Gastrocnemius medialis (tissue), 4 donors: ENCODE measurements around the gene CHST11. TPM values are rescaled to one million over a fixed set of nuclear protein-coding genes. Genes with fewer than 3 reads are reported as not detected.

Experiments
- ATAC-seq, 2 donors: fragments of 150-250 bp; one replicate each; pipeline ENCODE4 v1.9.1; 2016
- DNase-seq, 2 donors: peaks; one replicate each; pipeline ENCODE4 v3.0.0-alpha.2; 2019
- H3K27ac ChIP-seq, 4 donors: fragments of 200-600 bp; sonication (generic); 1 replicate in 1 of 4; 2 replicates in 3 of 4; pipeline ENCODE4 v1.5.1; 2016 to 2018; ENCODE audit warnings: mild to moderate bottlenecking in 2 of 4, moderate library complexity in 1 of 4
- H3K27me3 ChIP-seq, 3 donors: fragments of 200-600 bp; sonication (generic) in 2 of 3; 1 replicate in 1 of 3; 2 replicates in 2 of 3; pipeline versions ENCODE4 v1.5.1 to v1.6.0; 2016 to 2019; ENCODE audit warnings: mild to moderate bottlenecking in 1 of 3, moderate library complexity in 1 of 3
- H3K36me3 ChIP-seq, 2 donors: fragments of 200-600 bp; sonication (generic) in 1 of 2; one replicate each; pipeline ENCODE4 v1.5.1; 2017 to 2018
- H3K4me1 ChIP-seq, 2 donors: fragments of 200-600 bp; sonication (generic) in 1 of 2; one replicate each; pipeline ENCODE4 v1.5.1; 2016 to 2017; ENCODE audit warnings: mild to moderate bottlenecking in 2 of 2
- H3K4me3 ChIP-seq, 4 donors: fragments of 200-600 bp; sonication (generic) in 3 of 4; 1 replicate in 1 of 4; 2 replicates in 3 of 4; pipeline ENCODE4 v1.5.1; 2016 to 2019; ENCODE audit warnings: mild to moderate bottlenecking in 2 of 4
- H3K9me3 ChIP-seq, 3 donors: fragments of 200-600 bp; sonication (generic) in 2 of 3; 1 replicate in 1 of 3; 2 replicates in 2 of 3; pipeline ENCODE4 v1.5.1; 2016 to 2019
- CTCF ChIP-seq, 5 experiments: fragments of 450-650 bp in 3 of 5; fragments of 200-600 bp in 2 of 5; sonication (generic) in 2 of 5; IDR thresholded peaks in 4 of 5; conservative IDR thresholded peaks in 1 of 5; 1 replicate in 4 of 5; 2 replicates in 1 of 5; pipeline ENCODE4 v1.5.1; 2016 to 2019; ENCODE audit warnings: antibody characterized with exemption in 5 of 5, mild to moderate bottlenecking in 3 of 5, moderate library complexity in 3 of 5
- POLR2A ChIP-seq, 2 donors: fragments of 450-650 bp; IDR thresholded peaks; one replicate each; pipeline ENCODE4 v1.6.1; 2017; ENCODE audit warnings: antibody characterized with exemption in 2 of 2, mild to moderate bottlenecking in 2 of 2, moderate library complexity in 2 of 2
- in situ Hi-C, 4 donors: fragments of 200-750 bp; cut with MboI; loops; one replicate each; pipeline versions ENCODE4 v1.15.0 to v1.8.0; 2017; ENCODE audit warnings: low sequenced_read_pairs in 4 of 4
- intact Hi-C: fragments of 100-400 bp; cut with DNase I; formaldehyde crosslinking; loops from one replicate; pipeline ENCODE4 v1.15.1; 2023; ENCODE audit warnings: low total_unique reads
- total RNA-seq, 4 donors: library from RNA; depleted of rRNA; stranded (reverse); fragments of >200 nt; gene quantifications; one replicate each; pipeline versions ENCODE4 v1.1.0 to v1.2.3, GENCODE V29; 2016

The CHST11 gene
- total RNA-seq, 4 donors from 2014 or later, result 0.17 to 2.1 (median 1.4) TPM

DNA sequence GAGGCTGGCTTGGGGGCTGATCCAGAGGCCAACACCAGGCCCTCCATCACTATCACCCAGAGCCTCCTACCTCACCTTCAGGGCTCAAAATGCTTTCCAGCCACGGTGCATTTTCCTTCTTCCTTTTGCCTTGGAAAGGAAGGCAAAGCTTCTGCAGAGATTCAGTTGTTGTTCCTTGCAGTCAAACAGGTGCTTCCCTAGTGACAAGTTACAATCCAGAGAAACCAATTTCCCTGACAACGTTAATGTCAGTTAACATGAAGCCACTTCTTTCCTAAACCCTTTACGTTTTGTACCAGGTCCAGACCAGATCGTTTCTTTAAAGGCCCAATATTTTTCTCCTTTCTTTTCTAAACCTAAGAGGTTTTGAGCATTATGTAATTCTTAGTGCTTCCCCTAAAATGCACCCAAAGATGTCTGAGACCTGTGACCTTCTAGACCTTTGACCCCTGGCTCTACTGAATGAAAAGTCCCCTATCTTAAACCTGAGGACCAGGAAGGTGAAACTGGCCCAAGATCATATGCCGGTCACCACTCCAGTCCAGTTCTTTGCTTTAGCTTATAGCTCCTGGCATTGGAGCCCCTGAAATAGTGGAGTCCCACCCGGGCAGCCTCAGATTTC is 289.8 kb downstream of the CHST11 start:
- no peaks in the 10 kb centered on the region for H3K27me3 ChIP-seq
- H3K27ac ChIP-seq, result no peak overlapping the region
- H3K4me1 ChIP-seq, result peaks cover 3 to 9% of the 10 kb centered on the region in 2 donors
- DNase-seq (no peak), ATAC-seq (no peak)
- intact Hi-C loops (no loop called here), in situ Hi-C loops (no loop called here)
- TF ChIP-seq CTCF (IDR thresholded peaks at IDR 0.05 in 4 of 5, conservative IDR thresholded peaks at IDR 0.05 in 1 of 5) (no peak), POLR2A (IDR thresholded peaks at IDR 0.05) (no peak)
- H3K36me3 ChIP-seq, result no peaks in the 10 kb centered on the region
- no peak overlapping the region for H3K4me3 ChIP-seq
- H3K9me3 ChIP-seq, result no peaks in the 10 kb centered on the region

GRCh38 chr12:104747330-104747729 is 290.6 kb downstream of the CHST11 start:
- Histone ChIP-seq H3K4me1 (peaks cover under 1 to 9% of the 10 kb centered on the region in 2 donors), H3K27me3 (no peaks in the 10 kb centered on the region), H3K4me3 (no peak overlapping the region), H3K9me3 (no peaks in the 10 kb centered on the region), H3K27ac (no peak overlapping the region), H3K36me3 (no peaks in the 10 kb centered on the region)
- ATAC-seq, result no peak
- in situ Hi-C loops (no loop called here), intact Hi-C loops (no loop called here)
- no peak for DNase-seq
- no peak for TF ChIP-seq CTCF (IDR thresholded peaks at IDR 0.05 in 4 of 5, conservative IDR thresholded peaks at IDR 0.05 in 1 of 5)
- no peak for TF ChIP-seq POLR2A (IDR thresholded peaks at IDR 0.05)

GRCh38 chr12:104747955-104748354 is 291.2 kb downstream of the CHST11 start:
- in situ Hi-C loops, result no loop called here

GRCh38 chr12:104748356-104748755 is 291.6 kb downstream of the CHST11 start:
- ATAC-seq, result no peak
- Histone ChIP-seq H3K4me1 (peaks cover 0 to 4% of the 10 kb centered on the region in 2 donors), H3K27ac (no peak overlapping the region)

More at GRCh38 chr12:104747955-104748354, 291.2 kb downstream of the CHST11 start:
- H3K4me1 ChIP-seq, result peaks cover 0 to 4% of the 10 kb centered on the region in 2 donors
- H3K27me3 ChIP-seq, result no peaks in the 10 kb centered on the region
- DNase-seq (no peak), ATAC-seq (peak in 1 of 2 donors; percentile 20)
- H3K9me3 ChIP-seq, result no peaks in the 10 kb centered on the region
- intact Hi-C loops, result no loop called here
- no peaks in the 10 kb centered on the region for H3K36me3 ChIP-seq
- H3K27ac ChIP-seq, result no peak overlapping the region
- no peak overlapping the region for H3K4me3 ChIP-seq
- no peak for TF ChIP-seq CTCF (IDR thresholded peaks at IDR 0.05 in 4 of 5, conservative IDR thresholded peaks at IDR 0.05 in 1 of 5)
- TF ChIP-seq POLR2A (IDR thresholded peaks at IDR 0.05), result no peak

More at GRCh38 chr12:104748356-104748755, 291.6 kb downstream of the CHST11 start:
- DNase-seq, result no peak
- H3K9me3 ChIP-seq, result no peaks in the 10 kb centered on the region
- no peaks in the 10 kb centered on the region for H3K36me3 ChIP-seq
- H3K27me3 ChIP-seq, result no peaks in the 10 kb centered on the region
- TF ChIP-seq CTCF (IDR thresholded peaks at IDR 0.05 in 4 of 5, conservative IDR thresholded peaks at IDR 0.05 in 1 of 5), result no peak
- TF ChIP-seq POLR2A (IDR thresholded peaks at IDR 0.05), result no peak
- no peak overlapping the region for H3K4me3 ChIP-seq
- intact Hi-C loops (no loop called here), in situ Hi-C loops (no loop called here)
